ENCODE measurements around the gene PEX3.
A peak's percentile ranks its signal among the peaks of the same experiment; 100 is the strongest.
"Not testable (repeated sequence)": the region's sequence is repeated elsewhere in the genome, so short reads cannot be mapped to it uniquely, and the experiment has no call there.

The PEX3 gene

GRCh38 chr6:143450453-143451371 is at the start of gene PEX3, which contains the start of gene ADAT2:
Gene PEX3 (plus strand): TSS chr6:143450805. CDS start chr6:143451043, 238 bp downstream.
Gene ADAT2 (minus strand): TSS chr6:143450695. CDS start chr6:143450658, 37 bp downstream.
- peak; percentile 89 to 92 for DNase-seq

GRCh38 chr6:143401068-143401446 is 49.5 kb upstream of the PEX3 start:
- DNase-seq: no peak

GRCh38 chr6:143401636-143402370 is 48.8 kb upstream of the PEX3 start:
- DNase-seq: no peak

- DNase-seq: no peak
These were observed 47.8 kb upstream of the PEX3 start for GRCh38 chr6:143402721-143403336.

- DNase-seq: no peak
These were observed 45.0 kb upstream of the PEX3 start for GRCh38 chr6:143405373-143406154.

- no peak for DNase-seq
These were observed 43.9 kb upstream of the PEX3 start for GRCh38 chr6:143406673-143407072.

GRCh38 chr6:143408151-143408786 is 42.3 kb upstream of the PEX3 start:
- DNase-seq: no peak

- no peak for DNase-seq
These were observed 41.8 kb upstream of the PEX3 start for GRCh38 chr6:143408787-143409162.

- no peak for DNase-seq
These were observed 39.7 kb upstream of the PEX3 start for GRCh38 chr6:143410859-143411270.

- DNase-seq: no peak
These were observed 35.8 kb upstream of the PEX3 start for GRCh38 chr6:143414769-143415168.

GRCh38 chr6:143419526-143419925 is 31.1 kb upstream of the PEX3 start:
- DNase-seq: no peak

GRCh38 chr6:143426026-143426425 is 24.6 kb upstream of the PEX3 start:
- no peak for DNase-seq

GRCh38 chr6:143427109-143427817 is 23.3 kb upstream of the PEX3 start:
- peak; percentile 63 to 68 for DNase-seq

GRCh38 chr6:143429970-143430369 is 20.6 kb upstream of the PEX3 start:
- DNase-seq: no peak

- DNase-seq: no peak
These were observed 19.4 kb upstream of the PEX3 start for GRCh38 chr6:143431226-143431625.

GRCh38 chr6:143432588-143432987 is 18.0 kb upstream of the PEX3 start:
- DNase-seq: no peak

GRCh38 chr6:143441010-143441409 is 9.6 kb upstream of the PEX3 start:
- DNase-seq: no peak

GRCh38 chr6:143441680-143442545 is 8.7 kb upstream of the PEX3 start:
- DNase-seq: no peak

GRCh38 chr6:143443096-143443495 is 7.5 kb upstream of the PEX3 start:
- no peak for DNase-seq

GRCh38 chr6:143447865-143448264 is 2.7 kb upstream of the PEX3 start:
- DNase-seq: not testable (repeated sequence)
